ENCODE results near the gene KCNH2. TPM values are rescaled to one million over a fixed set of nuclear protein-coding genes. Genes with fewer than 3 reads are reported as not detected.

Gene KCNH2
- total RNA-seq, 2 donors from 2014 or later = 59.1 to 82.1 TPM

DNA sequence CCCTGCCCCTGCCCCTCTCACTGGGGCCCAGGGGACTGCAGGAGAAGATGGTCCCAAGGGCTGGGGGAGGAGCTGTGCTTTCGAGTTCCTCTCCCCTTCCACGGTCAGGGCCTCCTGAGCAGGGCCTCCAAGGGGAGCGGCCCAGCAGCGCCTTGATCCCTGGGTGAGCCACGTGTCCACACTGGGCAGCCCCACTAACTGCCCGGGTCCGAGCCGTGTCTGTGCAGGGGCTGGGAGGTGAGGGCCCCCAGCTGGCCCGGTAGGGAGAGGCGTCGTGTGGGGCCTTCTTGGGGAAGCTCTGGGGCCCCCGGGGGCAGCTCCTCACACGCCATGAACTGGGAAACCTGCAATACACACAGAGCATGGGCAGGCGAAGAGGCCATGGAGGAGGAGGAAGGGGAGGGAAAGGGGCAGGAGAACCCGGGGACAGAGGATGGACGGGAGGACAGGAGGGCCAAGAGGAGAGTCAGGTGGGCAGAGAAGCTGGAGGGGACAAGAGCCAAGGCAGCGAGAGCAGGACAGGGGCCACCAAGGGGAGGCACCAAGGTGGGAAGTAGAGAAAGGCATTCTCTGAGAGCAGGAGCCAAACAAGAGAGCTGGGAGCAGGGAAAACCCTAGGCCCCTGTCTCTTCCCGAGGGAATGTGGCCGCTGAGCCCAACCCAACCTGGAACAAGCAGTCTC lies 32.8 kb downstream of the KCNH2 start:
- no peak for DNase-seq
- intact Hi-C loops (cut with DNase I) = loop anchor here in 1 of 2 donors (5.0 kb wide), 1 partner anchor 38 kb away; no protein-coding TSS in a partner anchor
- ATAC-seq = peak in 1 of 2 donors; percentile 1

DNA sequence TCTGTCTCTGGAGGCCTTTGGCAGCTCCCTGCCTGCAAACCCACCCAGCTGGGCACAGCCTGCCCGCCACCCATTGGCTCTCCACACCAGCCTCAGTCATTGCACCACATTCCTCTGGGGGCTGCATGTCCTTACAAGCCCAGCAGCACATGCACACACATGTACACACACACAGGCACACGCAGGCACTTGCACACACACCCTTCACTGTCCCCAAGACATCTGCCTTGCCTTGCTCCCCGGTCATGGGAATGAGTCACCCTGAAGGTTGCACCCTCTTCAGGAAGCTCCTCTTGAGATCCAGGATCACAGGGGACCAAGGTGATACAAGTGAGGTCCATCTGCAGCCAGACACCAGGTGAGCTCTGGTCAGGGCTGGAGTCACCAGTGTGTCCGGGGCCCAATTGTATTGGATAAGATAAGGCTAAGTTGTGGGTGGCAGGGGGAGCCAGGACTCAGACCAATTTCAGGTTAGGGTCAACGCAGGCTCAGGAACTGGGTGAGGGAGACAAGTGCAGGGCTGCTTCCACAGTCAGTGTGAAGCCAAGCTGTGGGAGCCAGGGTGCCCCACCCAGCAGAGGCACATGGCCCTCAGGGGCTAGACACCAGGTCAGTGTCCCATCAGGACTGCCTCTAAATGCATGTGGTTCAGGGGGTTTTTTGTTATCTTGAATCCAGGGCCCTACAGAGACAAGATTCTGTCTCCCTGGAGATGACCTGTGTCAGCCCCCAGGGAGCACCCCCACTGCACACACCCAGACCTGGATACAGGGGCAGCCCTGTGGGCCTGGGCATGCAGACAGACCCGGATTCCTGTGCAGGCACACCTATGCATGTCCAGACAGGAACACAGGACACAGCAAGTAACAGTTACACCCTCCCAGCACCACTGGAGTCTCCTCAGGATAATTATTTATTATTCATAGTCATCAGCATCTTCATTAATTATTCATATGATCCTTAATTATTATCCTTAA lies 33.8 kb downstream of the KCNH2 start:
- ATAC-seq (no peak), DNase-seq (no peak)
- intact Hi-C loops (cut with DNase I) = loop anchor here in 1 of 2 donors (5.0 kb wide), 1 partner anchor 37 kb away; no protein-coding TSS in a partner anchor

DNA sequence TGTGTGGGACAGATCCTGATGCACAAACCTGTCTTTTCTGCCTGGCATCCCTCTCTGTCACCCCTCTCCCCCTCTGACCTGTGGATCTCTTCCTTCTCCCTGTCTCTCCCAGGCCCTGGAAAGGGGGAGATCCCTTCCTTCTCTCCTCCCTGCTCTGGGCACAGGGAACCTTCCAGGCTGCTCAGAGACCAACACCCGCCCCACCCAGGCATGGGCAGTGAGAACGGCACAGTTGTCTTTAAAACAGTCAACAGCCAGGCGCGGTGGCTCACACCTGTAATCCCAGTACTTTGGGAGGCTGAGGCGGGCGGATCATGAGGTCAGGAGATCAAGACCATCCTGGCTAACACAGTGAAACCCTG lies 34.7 kb downstream of the KCNH2 start:
- no peak for ATAC-seq
- intact Hi-C loops (cut with DNase I) = no loop called here
- DNase-seq = no peak

DNA sequence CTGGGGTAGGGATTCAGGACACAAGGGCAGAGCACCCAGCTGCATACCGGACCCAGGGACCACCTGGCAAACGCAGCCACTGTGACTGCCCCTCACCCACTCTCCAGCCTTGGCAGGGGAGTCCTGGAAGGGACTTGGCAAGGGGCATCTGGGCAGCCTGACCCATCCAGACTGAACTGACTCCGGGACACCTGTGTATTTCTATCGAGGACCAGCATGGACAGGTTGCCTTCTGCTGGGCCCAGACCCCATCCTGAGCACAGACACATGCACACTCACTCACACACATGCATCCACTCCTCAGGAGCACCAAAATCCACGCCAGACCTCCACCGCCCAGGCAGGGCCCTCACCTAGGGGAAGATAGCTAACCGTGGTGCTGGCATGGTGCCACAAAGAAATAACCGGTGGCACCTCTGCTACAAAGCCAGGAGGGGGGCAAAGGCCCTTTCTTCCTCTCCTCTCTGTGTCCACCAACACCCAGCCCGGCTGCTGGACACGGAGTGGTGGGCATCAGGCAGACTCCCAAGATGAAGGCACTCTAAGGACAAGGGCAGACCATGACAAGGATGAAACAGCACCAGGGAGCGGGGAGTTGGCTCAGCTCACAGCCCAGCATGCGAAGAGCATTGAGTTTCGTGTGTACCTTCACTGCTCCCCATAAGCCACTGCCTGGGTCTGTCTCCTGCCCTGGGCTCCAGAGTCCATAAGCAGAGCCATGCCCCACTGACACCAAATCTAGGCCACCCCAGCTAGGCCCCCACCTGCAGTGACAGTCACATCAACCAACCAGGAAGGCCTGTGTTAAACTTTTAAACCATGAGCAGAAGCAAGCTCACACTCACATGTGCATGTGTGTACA lies 35.3 kb downstream of the KCNH2 start:
- DNase-seq = no peak
- intact Hi-C loops (cut with DNase I) = no loop called here

DNA sequence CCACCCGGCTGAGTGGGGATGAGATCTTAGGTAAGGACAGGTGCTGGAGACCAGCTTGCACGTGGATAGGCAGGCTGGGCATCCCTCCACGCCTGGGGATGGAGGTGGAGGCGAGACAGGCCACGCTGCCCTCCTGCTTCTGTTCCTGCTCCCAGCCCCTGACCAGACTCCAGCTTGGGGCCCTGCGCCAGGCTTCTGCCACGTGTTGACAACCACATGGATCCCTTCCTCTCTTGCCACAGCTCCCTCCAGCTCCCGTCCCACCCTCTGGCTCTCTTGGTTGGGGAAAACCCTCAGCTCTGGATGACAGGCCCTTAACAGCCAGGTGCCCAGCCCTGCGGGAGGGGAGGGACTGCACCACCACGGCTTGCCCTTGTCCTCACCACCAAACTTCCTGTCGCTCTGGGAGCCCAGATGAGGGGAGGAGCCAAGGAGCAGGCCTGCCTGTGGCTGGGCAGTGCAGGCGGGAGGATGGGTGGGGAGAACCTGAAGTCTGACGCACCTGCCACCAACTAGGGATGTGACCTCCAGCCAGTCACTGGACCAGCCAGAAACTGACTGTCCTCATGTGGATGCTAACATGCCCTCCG lies 36.0 kb downstream of the KCNH2 start:
- DNase-seq = no peak
- ATAC-seq = peak; percentile 56 to 60
- intact Hi-C loops (cut with DNase I) = no loop called here

More for the DNA sequence above, 35.3 kb downstream of the KCNH2 start:
- ATAC-seq = no peak

DNA sequence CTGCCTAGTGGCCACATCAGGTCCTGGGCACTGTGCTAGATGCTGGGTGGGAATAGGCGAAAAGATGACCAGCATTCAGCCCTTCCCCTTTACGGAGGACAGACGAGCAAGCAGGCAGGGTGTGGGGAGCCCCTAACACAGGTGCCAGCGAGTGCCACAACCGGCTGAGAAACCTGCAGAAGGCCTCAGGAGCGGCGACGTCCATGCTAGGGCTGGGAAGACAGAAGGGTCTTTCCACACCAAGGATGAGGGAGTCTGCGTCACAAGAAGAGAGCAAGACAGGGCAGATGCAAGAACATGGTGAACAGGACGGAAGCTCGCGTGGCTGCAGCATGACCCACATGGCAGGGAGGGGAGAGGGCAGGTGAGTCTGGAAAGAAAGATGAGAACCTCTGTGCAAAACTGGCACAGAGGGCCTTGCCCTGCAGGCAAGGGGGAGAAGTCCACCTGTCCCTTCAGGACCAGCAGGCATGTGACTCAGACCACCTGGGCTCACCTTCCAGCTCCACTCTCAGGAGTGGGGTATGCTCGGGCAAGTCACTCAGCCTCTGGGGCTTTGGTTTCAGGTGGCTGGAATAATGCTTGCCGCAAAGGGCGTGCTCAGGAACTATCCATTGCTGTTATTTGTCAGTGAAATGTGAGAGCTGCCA lies 36.6 kb downstream of the KCNH2 start:
- DNase-seq = no peak
- no peak for ATAC-seq
- intact Hi-C loops (cut with DNase I) = no loop called here

DNA sequence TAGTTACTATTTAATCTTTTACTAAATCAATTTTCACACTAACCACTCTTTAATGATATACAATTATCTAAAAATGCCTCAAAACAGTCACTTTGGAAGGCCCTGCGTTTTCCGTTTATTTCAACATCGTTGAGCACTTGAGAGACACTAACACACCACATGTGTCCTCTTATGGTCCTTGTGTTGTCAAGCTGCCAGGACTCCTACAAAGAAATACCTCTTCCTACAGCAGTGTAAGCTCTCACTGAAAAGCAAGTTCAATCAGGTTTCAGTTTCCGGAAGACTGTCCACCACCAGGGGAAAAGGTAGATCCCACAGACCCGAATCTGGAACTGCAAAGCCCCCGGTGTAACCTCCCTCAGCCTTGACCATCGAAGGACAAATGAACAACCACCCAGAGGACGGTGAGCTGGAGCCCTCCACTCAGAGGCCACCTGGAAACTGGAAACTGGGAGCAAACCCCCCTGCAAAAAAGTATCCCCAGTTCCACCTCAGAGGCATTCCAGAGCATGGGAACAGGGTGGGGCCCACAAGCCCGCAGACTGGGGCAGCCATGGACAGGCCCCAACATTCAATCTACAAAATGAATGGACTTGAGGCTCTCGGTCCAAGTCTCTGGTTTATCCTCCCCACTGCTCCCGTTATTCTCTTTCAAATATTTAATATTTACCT lies 37.6 kb downstream of the KCNH2 start:
- no peak for DNase-seq
- intact Hi-C loops (cut with DNase I) = no loop called here

DNA sequence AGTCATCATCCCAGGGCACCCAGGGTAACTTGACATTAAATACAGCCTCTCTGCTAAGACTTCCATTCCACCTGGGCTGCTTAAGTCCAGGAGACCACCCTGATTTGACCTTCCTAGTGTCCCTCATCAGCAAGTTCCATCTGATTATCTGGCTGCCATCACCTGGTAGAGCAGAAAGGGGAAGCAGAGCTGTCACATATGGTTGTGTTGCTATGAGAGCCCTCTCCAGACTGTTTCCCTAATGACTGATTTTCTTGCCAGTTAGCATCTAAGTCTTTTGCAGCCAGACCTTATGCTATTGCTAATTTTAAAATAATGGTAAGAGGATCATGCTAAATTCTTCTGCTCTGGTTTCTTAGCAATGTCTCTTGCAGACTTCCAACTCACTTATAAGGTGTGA lies 38.7 kb downstream of the KCNH2 start:
- no peak for DNase-seq
- intact Hi-C loops (cut with DNase I) = no loop called here
- no peak for ATAC-seq

More for the DNA sequence above, 37.6 kb downstream of the KCNH2 start:
- ATAC-seq = no peak

DNA sequence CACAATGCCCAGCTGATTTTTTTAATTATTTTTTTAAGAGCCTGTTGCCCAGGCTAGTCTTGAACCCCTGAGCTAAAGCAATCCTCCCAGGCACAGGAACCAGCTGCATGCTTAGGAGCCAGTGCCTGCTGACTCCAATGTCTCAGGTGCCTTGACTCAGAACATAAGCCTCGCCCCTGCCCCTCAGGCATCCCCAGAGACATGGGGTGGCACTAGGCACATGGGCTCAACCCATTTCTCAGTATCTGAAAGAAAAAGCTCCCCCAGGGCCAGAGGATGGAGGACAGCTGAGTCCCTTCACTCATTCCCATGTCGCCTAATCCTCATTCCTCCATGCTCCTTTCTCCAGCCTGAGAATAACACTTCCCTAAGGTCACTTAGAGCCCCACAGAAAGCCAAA lies 39.1 kb downstream of the KCNH2 start:
- no peak for ATAC-seq
- DNase-seq = no peak
- intact Hi-C loops (cut with DNase I) = no loop called here

DNA sequence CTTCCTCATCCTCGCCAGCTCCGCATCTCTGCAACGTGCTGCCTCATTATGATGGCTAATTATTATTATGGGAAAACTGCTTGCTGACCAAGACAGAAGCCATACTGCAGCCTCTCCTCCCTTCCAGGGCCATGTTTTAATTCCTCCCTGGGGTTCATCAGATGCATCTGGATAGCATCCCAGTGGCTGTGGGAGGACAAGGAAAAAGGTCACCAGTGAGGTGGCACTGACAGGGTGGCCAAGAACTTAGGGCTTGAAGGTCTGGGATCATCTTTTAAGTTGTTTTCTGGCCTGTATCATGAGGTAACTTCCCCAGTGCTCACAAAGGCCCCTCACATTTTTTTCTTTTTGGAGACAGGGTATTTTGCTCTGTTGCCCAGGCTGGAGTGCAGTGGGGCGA lies 39.6 kb downstream of the KCNH2 start:
- intact Hi-C loops (cut with DNase I) = no loop called here
- DNase-seq (no peak), ATAC-seq (no peak)

DNA sequence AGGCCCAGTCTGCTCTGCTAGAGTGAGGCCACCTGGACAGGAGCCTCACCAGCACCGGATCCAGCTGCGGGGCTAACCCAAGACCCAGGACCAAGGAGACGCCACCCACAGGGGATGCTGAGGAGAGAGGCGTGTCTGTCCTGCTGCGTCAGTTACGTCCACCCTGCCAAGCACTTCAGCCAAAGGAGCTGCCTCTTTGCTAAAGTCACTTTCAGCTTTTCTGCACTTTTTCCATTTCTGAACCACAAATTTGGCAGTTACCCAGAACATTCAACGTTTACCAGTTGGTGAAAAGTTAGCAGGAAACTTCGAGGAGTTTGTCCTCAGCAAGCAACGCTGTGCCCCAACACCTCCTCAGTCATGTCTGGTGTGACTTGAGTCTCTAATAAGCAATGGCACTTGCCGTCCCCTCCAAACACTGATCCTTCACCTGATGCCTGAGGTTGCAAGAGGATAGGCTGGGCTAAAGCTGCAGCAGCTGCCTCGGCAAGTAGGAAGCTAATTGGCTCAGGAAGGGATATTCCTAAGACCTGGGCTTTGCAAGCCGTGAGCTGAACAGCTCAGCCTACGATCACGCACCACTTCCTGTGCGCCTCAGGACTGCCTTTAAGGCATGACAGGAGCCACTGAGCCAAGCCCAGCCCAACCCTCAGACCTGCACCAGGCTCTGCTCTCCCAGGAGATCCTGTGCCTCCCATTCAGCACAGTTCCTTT lies 40.1 kb downstream of the KCNH2 start:
- ATAC-seq = no peak
- intact Hi-C loops (cut with DNase I) = no loop called here
- DNase-seq = no peak

DNA sequence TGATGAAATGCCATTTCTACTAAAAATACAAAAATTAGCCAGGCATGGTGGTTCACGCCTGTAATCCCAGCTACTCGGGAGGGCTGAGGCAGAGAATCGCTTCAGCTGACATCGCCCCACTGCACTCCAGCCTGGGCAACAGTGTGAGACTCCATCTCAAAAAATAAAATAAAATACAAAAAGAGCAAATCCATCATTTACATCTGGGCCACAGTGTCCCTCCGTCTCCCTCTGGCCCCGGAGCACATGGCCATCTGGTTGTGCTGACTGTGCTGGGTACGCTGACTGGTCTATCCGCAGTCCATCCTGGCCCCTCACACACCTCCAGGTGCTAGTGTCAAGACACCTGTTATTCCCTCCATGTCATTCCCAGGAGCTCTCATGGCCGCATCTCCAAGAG lies 42.1 kb downstream of the KCNH2 start:
- ATAC-seq = no peak
- intact Hi-C loops (cut with DNase I) = no loop called here
- no peak for DNase-seq

DNA sequence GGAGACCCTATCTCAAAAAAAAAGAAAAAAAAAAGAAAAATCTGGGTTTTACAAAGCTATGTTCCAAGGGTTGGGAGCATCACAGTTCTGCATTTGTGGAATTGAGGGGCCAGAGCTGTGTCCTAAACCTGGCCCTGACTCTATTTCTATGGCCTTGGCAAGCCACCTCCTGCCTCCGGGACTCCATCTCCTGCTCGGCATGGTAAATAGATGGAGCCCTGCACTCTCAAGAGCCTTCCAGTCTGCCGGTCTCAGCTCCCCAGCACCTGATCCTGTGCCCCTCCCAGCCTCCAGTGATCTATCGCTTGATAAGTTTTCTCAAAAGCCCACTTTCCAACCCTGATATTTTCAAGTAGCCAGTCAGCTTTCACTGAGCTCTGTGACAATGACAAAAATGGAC lies 43.0 kb downstream of the KCNH2 start:
- intact Hi-C loops (cut with DNase I) = no loop called here
- DNase-seq (no peak), ATAC-seq (no peak)

DNA sequence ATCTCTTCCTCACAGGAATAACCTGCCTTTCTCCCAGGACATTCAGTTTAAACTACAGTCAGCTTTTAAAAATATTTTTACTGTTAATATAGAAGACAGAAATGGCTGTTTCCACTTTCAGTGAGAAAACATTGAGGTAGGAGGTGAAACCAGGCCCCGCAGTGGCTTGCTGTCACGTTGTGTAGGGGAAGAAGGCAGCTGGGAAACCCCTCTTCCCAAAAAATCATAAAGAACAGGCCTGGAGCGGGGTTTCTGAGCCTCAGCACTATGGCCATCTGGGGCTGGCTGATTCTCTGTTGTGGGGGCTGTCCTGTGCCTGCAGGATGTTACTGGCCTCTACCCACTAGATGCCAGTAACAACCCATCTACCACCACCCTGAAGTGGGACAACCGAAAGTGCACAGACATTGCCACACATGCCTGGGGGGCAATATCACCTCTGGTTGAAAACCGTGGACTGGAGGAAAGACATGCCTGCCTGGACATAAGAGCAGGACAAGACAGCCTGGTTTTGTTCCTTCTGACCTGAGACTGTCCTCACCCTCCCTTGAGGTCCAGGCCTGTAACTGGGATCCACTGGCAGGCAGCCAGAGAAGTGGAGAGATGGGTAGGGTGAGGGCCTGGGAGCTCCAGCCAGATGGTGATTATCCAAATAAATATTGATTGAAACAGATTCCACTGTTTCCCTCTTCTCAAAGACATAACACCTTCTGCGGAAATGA lies 43.9 kb downstream of the KCNH2 start:
- DNase-seq = no peak
- intact Hi-C loops (cut with DNase I) = no loop called here

DNA sequence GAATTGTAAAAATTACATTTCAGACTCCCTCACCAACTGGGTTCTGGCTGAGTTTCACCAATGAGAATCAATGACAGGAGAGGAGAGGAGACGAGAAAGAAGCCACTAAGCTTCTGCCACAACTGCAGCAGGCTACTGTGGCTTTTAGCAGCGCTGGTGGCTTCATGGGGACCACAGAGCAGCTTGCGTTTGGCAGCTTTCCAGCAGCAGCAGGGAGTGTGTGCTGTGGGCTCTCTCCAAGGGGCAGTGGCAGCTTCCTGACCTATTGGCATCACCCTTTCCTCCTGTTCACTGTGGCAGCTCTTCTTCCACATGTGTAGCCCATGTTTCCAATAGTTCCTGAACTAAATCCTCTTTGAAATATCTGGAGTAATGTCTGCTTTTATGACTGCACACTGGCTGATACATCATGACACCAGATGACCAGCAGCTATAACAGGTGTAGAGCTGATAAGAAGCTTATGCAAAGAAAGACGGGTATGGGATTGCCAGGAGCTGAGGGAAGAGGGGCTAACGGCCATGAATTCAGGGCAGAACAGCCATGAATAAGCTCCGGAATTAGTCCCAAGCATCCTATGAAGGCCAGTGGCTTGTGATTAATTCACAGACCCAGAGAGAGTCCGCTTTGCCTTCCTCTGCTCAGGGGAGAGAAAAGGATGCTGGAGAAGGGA lies 46.8 kb downstream of the KCNH2 start:
- ATAC-seq (no peak), DNase-seq (no peak)
- intact Hi-C loops (cut with DNase I) = no loop called here

More for the DNA sequence above, 43.9 kb downstream of the KCNH2 start:
- ATAC-seq = no peak

DNA sequence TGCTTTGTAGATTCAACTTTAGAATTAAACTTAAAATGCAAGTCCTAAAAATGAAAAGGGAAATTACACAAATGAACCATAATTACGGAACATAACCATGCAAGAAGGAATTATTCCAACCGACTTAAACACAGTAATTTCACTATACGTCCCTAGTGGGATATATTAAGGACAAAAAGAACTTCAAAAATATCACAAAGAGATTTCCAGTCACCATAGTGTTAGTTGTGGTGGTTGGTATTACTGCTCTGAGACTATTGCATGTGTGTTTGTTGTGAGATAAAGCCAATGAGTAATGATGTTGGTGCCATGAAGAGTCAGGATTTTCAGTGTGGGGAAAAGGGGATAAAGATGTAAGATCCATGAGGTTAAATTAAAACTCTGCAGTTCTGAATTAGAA lies 49.6 kb downstream of the KCNH2 start:
- ATAC-seq = no peak

More for the DNA sequence above, 49.6 kb downstream of the KCNH2 start:
- intact Hi-C loops (cut with DNase I) = no loop called here
- DNase-seq = no peak

Data from left cardiac atrium (tissue), 4 donors.